ENCODE measurements around the gene YTHDC2.
A peak's percentile ranks its signal among the peaks of the same experiment; 100 is the strongest.

Gene YTHDC2

GRCh38 chr5:113513384-113514288, at the start of gene YTHDC2:
TSS of gene YTHDC2 (plus strand) at chr5:113513694. CDS start at chr5:113513896, 202 bp downstream.
- peak; percentile 79 to 87 for DNase-seq

- no peak for DNase-seq
These were observed 39.3 kb upstream of the YTHDC2 start for GRCh38 chr5:113474100-113474728.

GRCh38 chr5:113478691-113479090, 34.8 kb upstream of the YTHDC2 start:
- no peak for DNase-seq

- DNase-seq = no peak
These were observed 33.3 kb upstream of the YTHDC2 start for GRCh38 chr5:113480243-113480642.

GRCh38 chr5:113487416-113487780, 26.1 kb upstream of the YTHDC2 start:
- no peak for DNase-seq

- DNase-seq = no peak
These were observed 25.5 kb upstream of the YTHDC2 start, which contains the start of gene MCC for GRCh38 chr5:113487781-113488644. TSS of gene MCC (minus strand) at chr5:113488453.

- no peak for DNase-seq
These were observed 24.8 kb upstream of the YTHDC2 start for GRCh38 chr5:113488645-113489184.

GRCh38 chr5:113489299-113489698, 24.2 kb upstream of the YTHDC2 start:
- peak in 1 of 2 donors; percentile 75 for DNase-seq

- no peak for DNase-seq
These were observed 23.2 kb upstream of the YTHDC2 start for GRCh38 chr5:113490317-113490716.

- no peak for DNase-seq
These were observed 22.5 kb upstream of the YTHDC2 start for GRCh38 chr5:113491022-113491421.

- no peak for DNase-seq
These were observed 20.0 kb upstream of the YTHDC2 start for GRCh38 chr5:113493446-113493845.

GRCh38 chr5:113495422-113495841, 18.1 kb upstream of the YTHDC2 start:
- no peak for DNase-seq

GRCh38 chr5:113502073-113502472, 11.4 kb upstream of the YTHDC2 start:
- no peak for DNase-seq

- DNase-seq = no peak
These were observed 10.3 kb upstream of the YTHDC2 start for GRCh38 chr5:113503146-113503545.

- DNase-seq = no peak
These were observed 8.3 kb upstream of the YTHDC2 start for GRCh38 chr5:113505181-113505580.

GRCh38 chr5:113507601-113508000, 5.9 kb upstream of the YTHDC2 start:
- no peak for DNase-seq

- DNase-seq = no peak
These were observed 4.7 kb upstream of the YTHDC2 start for GRCh38 chr5:113508756-113509155.

- no peak for DNase-seq
These were observed 2.5 kb upstream of the YTHDC2 start for GRCh38 chr5:113510836-113511451.

GRCh38 chr5:113512341-113512740, 1.2 kb upstream of the YTHDC2 start:
- DNase-seq = no peak

- no peak for DNase-seq
These were observed 768 bp downstream of the YTHDC2 start for GRCh38 chr5:113514289-113514635.

GRCh38 chr5:113518884-113519283, 5.4 kb downstream of the YTHDC2 start:
- DNase-seq = no peak

GRCh38 chr5:113519412-113519811, 5.9 kb downstream of the YTHDC2 start:
- no peak for DNase-seq

GRCh38 chr5:113520429-113520828, 6.9 kb downstream of the YTHDC2 start:
- DNase-seq = no peak
